Neural crest cell (in vitro differentiated cells): Measurements from ENCODE around the gene CTRB1. TPM values are rescaled to one million over a fixed set of nuclear protein-coding genes. Genes with fewer than 3 reads are reported as not detected.
"Not testable (repeated sequence)": the region's sequence is repeated elsewhere in the genome, so short reads cannot be mapped to it uniquely, and the experiment has no call there.

Experiments used
- DNase-seq: peaks from one replicate; pipeline ENCODE4 v3.0.0; 2021; ENCODE audit warnings: low read depth, mixed read lengths, low spot score
- H3K27ac Mint-ChIP-seq: one replicate; pipeline ENCODE4 v1.8.0; 2021; ENCODE audit warnings: mild to moderate bottlenecking, mixed read lengths; ENCODE audit not compliant: unreplicated experiment
- H3K27me3 Mint-ChIP-seq: 2 replicates; pipeline ENCODE4 v1.8.0; 2021; ENCODE audit warnings: low read depth, mild to moderate bottlenecking, mixed read lengths
- H3K36me3 Mint-ChIP-seq: 2 replicates; pipeline ENCODE4 v1.8.0; 2021; ENCODE audit warnings: low read depth, mild to moderate bottlenecking, mixed read lengths
- H3K4me1 Mint-ChIP-seq: 2 replicates; pipeline ENCODE4 v1.8.0; 2021; ENCODE audit warnings: mixed read lengths
- H3K4me3 Mint-ChIP-seq: one replicate; pipeline ENCODE4 v1.8.0; 2021; ENCODE audit warnings: mild to moderate bottlenecking, mixed read lengths
- H3K9me3 Mint-ChIP-seq: 2 replicates; pipeline ENCODE4 v1.8.0; 2021; ENCODE audit warnings: mixed read lengths
- total RNA-seq: library from RNA; stranded (reverse); gene quantifications from 2 replicates; pipeline ENCODE4 v1.2.1, GENCODE V29; 2021
- TF ChIP-seq, protein P1 (sequence below): fragments of 200-600 bp; sonication (generic); conservative IDR thresholded peaks from 2 replicates; pipeline ENCODE4 v1.5.0; 2021; ENCODE audit warnings: antibody characterized with exemption, mild to moderate bottlenecking

The CTRB1 gene
- total RNA-seq, 1 donor from 2014 or later = not detected

DNA sequence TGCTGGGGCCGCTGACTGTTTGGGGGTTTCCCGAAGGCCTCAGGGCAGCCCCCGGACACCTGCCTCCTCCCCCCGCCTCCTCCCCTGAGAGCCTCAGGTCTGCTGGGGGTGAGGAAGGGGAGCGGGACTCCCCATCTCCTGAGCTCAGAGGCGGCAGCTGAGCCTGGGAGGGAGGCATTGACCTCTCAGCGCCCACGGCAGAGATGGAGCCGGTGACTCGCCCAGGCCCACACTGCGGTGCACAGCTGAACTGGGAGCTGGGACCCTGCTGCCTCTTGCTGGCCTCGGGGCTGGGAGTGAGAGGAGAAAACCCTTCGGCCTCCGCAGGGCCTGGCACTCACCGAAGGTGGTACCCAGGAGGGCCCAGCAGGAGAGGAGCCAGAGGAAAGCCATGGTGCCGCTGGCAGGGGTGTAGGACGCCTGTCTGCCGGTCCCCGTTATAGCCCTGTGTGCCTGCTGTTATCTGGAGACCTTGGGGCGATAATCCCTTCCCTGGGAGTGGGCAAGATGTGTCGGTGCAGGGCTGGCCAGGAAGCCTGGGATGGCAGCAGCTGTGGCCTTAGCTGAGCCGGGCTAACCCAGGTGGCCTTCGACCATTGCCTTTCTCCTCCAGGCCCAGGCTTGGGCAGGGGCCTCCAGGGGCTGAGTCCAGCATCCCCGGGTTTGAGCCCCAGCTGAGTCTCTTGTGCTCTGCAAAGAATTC lies 11.9 kb upstream of the CTRB1 start, which contains the start of gene CTRB2:
TSS of gene CTRB2 (minus strand) at position 413 of the 703 bp plus-strand sequence. CDS start at position 393, 20 bp downstream.
- no peak within 1 kb of the TSS for H3K4me3 Mint-ChIP-seq
- H3K36me3 Mint-ChIP-seq = no peaks in the 10 kb centered on the region
- no peak for DNase-seq
- no peak within 1 kb of the TSS for H3K27ac Mint-ChIP-seq
- peaks cover 3% of the 10 kb centered on the region for H3K4me1 Mint-ChIP-seq
- H3K9me3 Mint-ChIP-seq = no peaks in the 10 kb centered on the region
- no peaks in the 10 kb centered on the region for H3K27me3 Mint-ChIP-seq
- TF ChIP-seq, protein P1, sequence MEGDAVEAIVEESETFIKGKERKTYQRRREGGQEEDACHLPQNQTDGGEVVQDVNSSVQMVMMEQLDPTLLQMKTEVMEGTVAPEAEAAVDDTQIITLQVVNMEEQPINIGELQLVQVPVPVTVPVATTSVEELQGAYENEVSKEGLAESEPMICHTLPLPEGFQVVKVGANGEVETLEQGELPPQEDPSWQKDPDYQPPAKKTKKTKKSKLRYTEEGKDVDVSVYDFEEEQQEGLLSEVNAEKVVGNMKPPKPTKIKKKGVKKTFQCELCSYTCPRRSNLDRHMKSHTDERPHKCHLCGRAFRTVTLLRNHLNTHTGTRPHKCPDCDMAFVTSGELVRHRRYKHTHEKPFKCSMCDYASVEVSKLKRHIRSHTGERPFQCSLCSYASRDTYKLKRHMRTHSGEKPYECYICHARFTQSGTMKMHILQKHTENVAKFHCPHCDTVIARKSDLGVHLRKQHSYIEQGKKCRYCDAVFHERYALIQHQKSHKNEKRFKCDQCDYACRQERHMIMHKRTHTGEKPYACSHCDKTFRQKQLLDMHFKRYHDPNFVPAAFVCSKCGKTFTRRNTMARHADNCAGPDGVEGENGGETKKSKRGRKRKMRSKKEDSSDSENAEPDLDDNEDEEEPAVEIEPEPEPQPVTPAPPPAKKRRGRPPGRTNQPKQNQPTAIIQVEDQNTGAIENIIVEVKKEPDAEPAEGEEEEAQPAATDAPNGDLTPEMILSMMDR = no peak

DNA sequence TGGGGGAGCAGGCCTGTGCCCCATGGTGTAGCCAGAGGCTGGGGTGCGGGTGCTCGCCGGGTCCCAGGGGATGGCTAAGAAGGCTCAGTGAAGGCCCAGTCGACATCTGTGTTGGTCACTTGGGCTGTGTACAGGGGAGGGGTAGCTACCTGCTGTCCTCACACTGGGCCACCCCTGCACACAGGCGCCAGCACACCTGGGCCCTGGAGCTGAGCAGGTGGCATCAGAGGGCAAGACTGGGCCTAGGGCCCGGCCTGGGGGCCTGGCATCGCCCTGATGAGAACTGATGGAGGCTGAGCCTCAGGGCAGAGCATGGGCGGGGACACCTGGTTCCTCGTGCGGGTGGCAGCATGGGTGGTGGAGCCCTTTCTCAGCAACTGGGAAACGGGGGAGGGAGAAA lies 11.0 kb upstream of the CTRB1 start:
- no peak overlapping the region for H3K27ac Mint-ChIP-seq
- H3K27me3 Mint-ChIP-seq = no peaks in the 10 kb centered on the region
- no peaks in the 10 kb centered on the region for H3K4me1 Mint-ChIP-seq
- no peak overlapping the region for H3K4me3 Mint-ChIP-seq
- no peaks in the 10 kb centered on the region for H3K9me3 Mint-ChIP-seq
- H3K36me3 Mint-ChIP-seq = no peaks in the 10 kb centered on the region
- no peak for DNase-seq
- TF ChIP-seq, protein P1 = no peak

DNA sequence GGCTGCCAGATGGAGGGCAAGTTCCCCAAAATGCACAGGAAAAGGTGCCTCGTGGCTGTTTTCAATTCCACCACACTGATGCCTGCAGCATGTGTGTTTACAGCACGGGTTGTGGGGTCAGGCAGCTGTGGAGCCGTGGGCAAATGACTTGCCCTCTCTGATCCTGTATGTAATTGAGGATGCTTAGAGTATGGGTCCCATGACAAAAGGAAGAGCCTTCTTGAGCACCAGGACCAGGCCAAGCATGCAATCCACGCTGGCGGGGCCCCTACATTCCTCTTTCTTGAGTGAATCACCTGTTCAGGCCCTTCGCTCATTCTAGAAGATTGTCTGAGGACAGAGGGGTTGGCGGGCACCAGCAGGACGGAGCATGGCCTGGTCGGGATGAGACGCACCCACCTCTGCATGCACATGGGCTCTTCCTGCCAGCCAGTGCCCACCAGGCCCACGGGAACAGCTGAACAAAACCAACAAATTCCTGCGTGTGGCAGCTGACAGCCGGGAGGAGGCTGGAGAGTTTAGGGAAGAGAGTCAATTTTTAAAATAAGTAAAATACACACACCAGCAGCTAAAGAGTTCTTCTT lies 10.5 kb upstream of the CTRB1 start:
- Mint-ChIP-seq H3K9me3 (no peaks in the 10 kb centered on the region), H3K36me3 (no peaks in the 10 kb centered on the region), H3K27ac (no peak overlapping the region), H3K4me1 (no peaks in the 10 kb centered on the region), H3K4me3 (no peak overlapping the region), H3K27me3 (no peaks in the 10 kb centered on the region)
- TF ChIP-seq, protein P1 = no peak
- no peak for DNase-seq

DNA sequence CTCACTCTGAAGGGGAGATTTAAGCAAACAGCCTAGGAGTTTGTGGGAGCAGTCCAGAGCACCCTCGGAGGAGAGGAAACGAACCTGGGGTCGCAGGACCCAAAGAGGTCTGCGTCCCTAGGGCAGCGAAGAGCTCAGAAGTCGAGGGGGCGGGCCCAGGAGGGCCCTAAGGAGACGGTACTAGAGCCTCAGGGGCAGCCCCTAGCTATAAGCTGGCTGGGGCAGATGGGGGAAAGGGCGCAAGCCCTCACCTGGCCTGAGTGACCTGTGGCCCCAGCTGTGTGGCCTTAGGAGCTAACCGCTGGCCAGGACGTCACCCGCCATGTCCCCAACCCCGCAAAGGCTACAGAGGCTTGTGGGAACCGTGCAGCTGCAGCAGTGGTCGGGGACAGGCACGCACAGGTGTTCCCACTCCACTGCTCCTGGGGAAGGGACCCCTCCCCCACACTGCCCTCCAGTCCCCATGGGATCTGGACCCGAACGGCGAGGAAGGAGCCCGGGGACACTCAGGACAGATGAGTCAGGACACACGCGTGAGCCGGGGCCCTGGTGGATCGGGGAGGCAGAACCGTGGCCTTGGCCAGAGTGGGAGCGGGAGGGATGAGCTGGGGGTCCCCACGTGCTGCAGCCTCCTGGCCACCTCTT lies 9.8 kb upstream of the CTRB1 start:
- Mint-ChIP-seq H3K4me3 (no peak overlapping the region), H3K9me3 (no peaks in the 10 kb centered on the region), H3K4me1 (no peaks in the 10 kb centered on the region), H3K36me3 (no peaks in the 10 kb centered on the region), H3K27me3 (no peaks in the 10 kb centered on the region), H3K27ac (no peak overlapping the region)
- no peak for DNase-seq
- TF ChIP-seq, protein P1 = no peak

DNA sequence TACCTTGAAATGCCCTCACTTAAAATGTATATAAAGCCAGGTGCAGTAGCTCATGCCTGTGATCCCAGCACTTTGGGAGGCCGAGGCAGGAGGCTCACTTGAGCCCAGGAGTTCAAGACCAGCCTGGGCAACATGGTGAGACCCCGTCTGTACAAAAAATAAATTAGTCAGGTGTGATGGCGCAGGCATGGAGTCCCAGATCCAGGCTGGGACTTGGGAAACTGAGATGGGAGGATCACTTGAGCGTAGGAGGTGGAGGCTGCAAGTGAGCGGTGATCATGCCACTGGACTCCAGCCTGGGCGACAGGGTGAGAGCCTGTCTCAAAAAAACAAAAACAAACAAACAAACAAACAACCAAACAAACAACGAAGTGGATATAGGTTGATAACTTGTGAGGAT lies 9.3 kb upstream of the CTRB1 start:
- not testable (repeated sequence) for H3K4me3 Mint-ChIP-seq, H3K4me1 Mint-ChIP-seq, H3K27ac Mint-ChIP-seq, H3K36me3 Mint-ChIP-seq, H3K9me3 Mint-ChIP-seq, DNase-seq, H3K27me3 Mint-ChIP-seq

DNA sequence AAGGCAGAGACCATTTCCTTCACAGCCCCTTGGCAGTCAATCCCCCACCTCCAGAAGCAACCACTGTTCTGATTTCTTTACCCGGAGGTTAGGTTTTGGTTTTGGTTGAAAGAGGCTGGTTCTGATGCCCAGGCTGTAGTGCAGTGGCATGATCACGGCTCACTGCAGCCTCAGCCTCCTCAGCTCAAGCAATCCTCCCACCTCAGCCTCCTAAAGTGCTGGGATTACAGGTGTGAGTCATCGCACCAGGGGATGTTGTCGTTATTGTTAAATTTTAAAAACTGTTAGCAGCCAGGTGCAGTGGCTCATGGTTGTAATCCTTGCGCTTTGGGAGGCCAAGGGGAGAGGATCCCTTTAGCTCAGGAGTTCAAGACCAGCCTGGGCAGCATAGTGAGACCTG lies 8.8 kb upstream of the CTRB1 start:
- H3K4me3 Mint-ChIP-seq = no peak overlapping the region
- H3K4me1 Mint-ChIP-seq = no peaks in the 10 kb centered on the region
- H3K27ac Mint-ChIP-seq = no peak overlapping the region
- no peaks in the 10 kb centered on the region for H3K27me3 Mint-ChIP-seq
- H3K9me3 Mint-ChIP-seq = no peaks in the 10 kb centered on the region
- TF ChIP-seq, protein P1 = no peak
- H3K36me3 Mint-ChIP-seq = no peaks in the 10 kb centered on the region
- DNase-seq = no peak

DNA sequence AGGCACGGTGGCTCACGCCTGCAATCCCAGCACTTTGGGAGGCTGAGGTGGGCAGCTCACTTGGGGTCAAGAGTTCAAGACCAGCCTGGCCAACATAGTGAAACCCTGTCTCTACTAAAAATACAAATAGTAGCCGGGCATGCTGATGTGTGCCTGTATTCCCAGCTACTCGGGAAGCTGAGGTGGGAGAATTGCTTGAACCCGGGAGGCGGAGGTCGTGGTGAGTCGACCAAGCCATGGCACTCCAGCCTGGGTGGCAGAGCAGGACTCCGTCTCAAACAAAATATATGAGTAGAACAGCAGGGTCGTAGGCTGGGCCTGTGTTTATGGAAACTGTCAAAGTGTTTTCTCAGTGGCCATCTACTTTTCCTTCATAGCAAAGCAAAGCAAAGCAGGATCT lies 7.5 kb upstream of the CTRB1 start:
- not testable (repeated sequence) for H3K27me3 Mint-ChIP-seq, DNase-seq, H3K9me3 Mint-ChIP-seq, H3K36me3 Mint-ChIP-seq, H3K4me3 Mint-ChIP-seq, H3K27ac Mint-ChIP-seq, H3K4me1 Mint-ChIP-seq
